Mucosa of descending colon (tissue), 3 donors: ENCODE measurements around the gene AHNAK2. TPM values are rescaled to one million over a fixed set of nuclear protein-coding genes. Genes with fewer than 3 reads are reported as not detected.
A peak's percentile ranks its signal among the peaks of the same experiment; 100 is the strongest.

ENCODE experiments used
- ATAC-seq: fragments of 200-7000 bp; cut with Tn5 transposase; one replicate; pipeline ENCODE4 v1.9.1; 2020; ENCODE audit warnings: mild to moderate bottlenecking, moderate library complexity
- DNase-seq, 3 donors: peaks; one replicate each; pipeline ENCODE4 v3.0.0-alpha.2; 2020
- H3K36me3 ChIP-seq: fragments of 200-600 bp; one replicate; pipeline ENCODE4 v1.8.0; 2021; ENCODE audit warnings: low read depth, mild to moderate bottlenecking
- H3K4me1 ChIP-seq: fragments of 200-600 bp; one replicate; pipeline ENCODE4 v1.8.0; 2021; ENCODE audit warnings: low read depth, mild to moderate bottlenecking
- H3K4me3 ChIP-seq: fragments of 200-600 bp; one replicate; pipeline ENCODE4 v1.8.0; 2021; ENCODE audit warnings: mild to moderate bottlenecking
- H3K9me3 ChIP-seq: fragments of 200-600 bp; one replicate; pipeline ENCODE4 v1.8.0; 2021; ENCODE audit warnings: mild to moderate bottlenecking
- CTCF ChIP-seq: fragments of 200-600 bp; IDR thresholded peaks from one replicate; pipeline ENCODE4 v1.8.0; 2022; ENCODE audit warnings: antibody characterized with exemption, mild to moderate bottlenecking
- intact Hi-C, 2 donors: fragments of 100-400 bp; cut with DNase I in 1 of 2; cut with micrococcal nuclease in 1 of 2; formaldehyde crosslinking; loops; one replicate each; pipeline versions ENCODE4 v1.11.0 to v1.11.1; 2022; cut with DNase I, micrococcal nuclease
- total RNA-seq, 3 donors: library from RNA; stranded (reverse); fragmentation: NEBNext Ultra II Directional in 2 of 3; extraction: Animal tissue kit (Norgen Biotek cat#: 25700) in 2 of 3; gene quantifications; one replicate each; pipeline versions ENCODE4 v1.2.1 to v1.2.4, GENCODE V29; 2021 to 2023
- donor health status: DM: no; HTN: no; CAD: no; lungs with moderate emphysema.
- donor health status: DM: no; HTN: no; CAD: no.
- donor health status: DM: no; HTN: yes; CAD: no.

AHNAK2 gene
- total RNA-seq, 3 donors from 2014 or later: 4.6 to 145 (median 20.3) TPM

- Histone ChIP-seq H3K9me3 (no peaks in the 10 kb centered on the region), H3K4me1 (no peaks in the 10 kb centered on the region), H3K36me3 (no peaks in the 10 kb centered on the region), H3K4me3 (no peak overlapping the region)
- ATAC-seq (peak; percentile 19), DNase-seq (no peak)
- no peak for TF ChIP-seq CTCF
- intact Hi-C loops: no loop called here
These were observed 38.3 kb downstream of the AHNAK2 start for GRCh38 chr14:104939666-104940410.

- no peak for DNase-seq
- H3K36me3 ChIP-seq: no peaks in the 10 kb centered on the region
- TF ChIP-seq CTCF: no peak
- no peak overlapping the region for H3K4me3 ChIP-seq
- H3K9me3 ChIP-seq: no peaks in the 10 kb centered on the region
- intact Hi-C loops: no loop called here
- H3K4me1 ChIP-seq: no peaks in the 10 kb centered on the region
- ATAC-seq: no peak
These were observed 39.2 kb downstream of the AHNAK2 start for GRCh38 chr14:104938960-104939359.

GRCh38 chr14:104938436-104938835 is 39.7 kb downstream of the AHNAK2 start:
- DNase-seq (no peak), ATAC-seq (no peak)
- Histone ChIP-seq H3K9me3 (no peaks in the 10 kb centered on the region), H3K36me3 (no peaks in the 10 kb centered on the region), H3K4me1 (no peaks in the 10 kb centered on the region), H3K4me3 (no peak overlapping the region)
- TF ChIP-seq CTCF: no peak
- intact Hi-C loops: no loop called here

GRCh38 chr14:104937694-104938365 is 40.3 kb downstream of the AHNAK2 start:
- Histone ChIP-seq H3K4me3 (no peak overlapping the region), H3K4me1 (peaks cover 5% of the 10 kb centered on the region), H3K36me3 (no peaks in the 10 kb centered on the region), H3K9me3 (no peaks in the 10 kb centered on the region)
- no peak for ATAC-seq
- no peak for DNase-seq
- intact Hi-C loops: no loop called here
- no peak for TF ChIP-seq CTCF

- DNase-seq (no peak), ATAC-seq (no peak)
- intact Hi-C loops: no loop called here
- H3K4me3 ChIP-seq: no peak overlapping the region
- no peaks in the 10 kb centered on the region for H3K9me3 ChIP-seq
- no peak for TF ChIP-seq CTCF
- no peaks in the 10 kb centered on the region for H3K36me3 ChIP-seq
- peaks cover 6% of the 10 kb centered on the region for H3K4me1 ChIP-seq
These were observed 41.0 kb downstream of the AHNAK2 start for GRCh38 chr14:104937161-104937560.
